Myocyte (in vitro differentiated cells): Measurements from ENCODE around the gene SDK2. TPM values are rescaled to one million over a fixed set of nuclear protein-coding genes. Genes with fewer than 3 reads are reported as not detected.

Experiments used
- DNase-seq: peaks from one replicate; pipeline ENCODE4 v3.0.0-alpha.2; 2012; ENCODE audit warnings: low read depth
- total RNA-seq: library from RNA; depleted of rRNA; stranded (reverse); fragments of >200 nt; gene quantifications from 2 replicates; pipeline ENCODE4 v1.2.3, GENCODE V29; 2014

The SDK2 gene
- total RNA-seq, 1 donor from 2014 or later = not detected

GRCh38 chr17:73397278-73397826 lies 246.9 kb downstream of the SDK2 start:
- DNase-seq = no peak

- DNase-seq = peak; percentile 6
Measured at GRCh38 chr17:73396431-73397277, 247.6 kb downstream of the SDK2 start.

GRCh38 chr17:73394512-73395450 lies 249.5 kb downstream of the SDK2 start:
- peak; percentile 42 for DNase-seq

- DNase-seq = peak; percentile 9
Measured at GRCh38 chr17:73393962-73394361, 250.3 kb downstream of the SDK2 start.

GRCh38 chr17:73393381-73393780 lies 250.9 kb downstream of the SDK2 start:
- no peak for DNase-seq

GRCh38 chr17:73391331-73392265 lies 252.6 kb downstream of the SDK2 start:
- no peak for DNase-seq

- DNase-seq = no peak
Measured at GRCh38 chr17:73390851-73391250, 253.4 kb downstream of the SDK2 start.

GRCh38 chr17:73390221-73390620 lies 254.0 kb downstream of the SDK2 start:
- no peak for DNase-seq

GRCh38 chr17:73389411-73389810 lies 254.8 kb downstream of the SDK2 start:
- no peak for DNase-seq

GRCh38 chr17:73388578-73388905 lies 255.7 kb downstream of the SDK2 start:
- DNase-seq = no peak

GRCh38 chr17:73387746-73388577 lies 256.3 kb downstream of the SDK2 start:
- DNase-seq = peak; percentile 22

GRCh38 chr17:73386561-73386960 lies 257.7 kb downstream of the SDK2 start:
- no peak for DNase-seq

GRCh38 chr17:73384926-73385325 lies 259.3 kb downstream of the SDK2 start:
- DNase-seq = no peak

GRCh38 chr17:73380439-73381106 lies 263.7 kb downstream of the SDK2 start:
- no peak for DNase-seq

GRCh38 chr17:73379826-73380225 lies 264.4 kb downstream of the SDK2 start:
- DNase-seq = no peak

GRCh38 chr17:73378974-73379470 lies 265.2 kb downstream of the SDK2 start:
- DNase-seq = no peak

GRCh38 chr17:73376636-73377035 lies 267.6 kb downstream of the SDK2 start:
- DNase-seq = no peak

- no peak for DNase-seq
Measured at GRCh38 chr17:73376152-73376551, 268.1 kb downstream of the SDK2 start.

GRCh38 chr17:73371836-73372235 lies 272.4 kb downstream of the SDK2 start:
- DNase-seq = no peak
